SK-N-MC (cell line): ENCODE measurements around the gene RSRC2.
"Not testable (repeated sequence)": the region's sequence is repeated elsewhere in the genome, so short reads cannot be mapped to it uniquely, and the experiment has no call there.

Experiments
- EZH2 ChIP-seq: fragments of 200-600 bp; sonication (generic); IDR thresholded peaks from one replicate; pipeline ENCODE4 v1.6.1; 2017; ENCODE audit warnings: antibody characterized with exemption
- FOXP2 ChIP-seq: optimal IDR thresholded peaks from 2 replicates; pipeline ENCODE3; 2011; ENCODE audit warnings: mild to moderate bottlenecking, moderate library complexity; ENCODE audit not compliant: insufficient read depth; ENCODE audit errors: extremely low read length, control extremely low read depth
- POLR2AphosphoS5 ChIP-seq: IDR thresholded peaks from 2 replicates; pipeline ENCODE4 v1.6.1; 2012; ENCODE audit warnings: mild to moderate bottlenecking, low read depth, low read length, borderline replicate concordance

- TF ChIP-seq EZH2, POLR2AphosphoS5, FOXP2: not testable (repeated sequence)
These were observed 40.4 kb downstream of the RSRC2 start for GRCh38 chr12:122486360-122486759.
